GM21529 (cell line): ENCODE results near the gene VPS33B.
"Not testable (repeated sequence)": the region's sequence is repeated elsewhere in the genome, so short reads cannot be mapped to it uniquely, and the experiment has no call there.

Source experiments
- ATAC-seq: cut with Tn5 transposase; IDR thresholded peaks from one replicate; pipeline ENCODE4 v1.9.1; 2021; ENCODE audit not compliant: unreplicated experiment

Gene VPS33B

DNA sequence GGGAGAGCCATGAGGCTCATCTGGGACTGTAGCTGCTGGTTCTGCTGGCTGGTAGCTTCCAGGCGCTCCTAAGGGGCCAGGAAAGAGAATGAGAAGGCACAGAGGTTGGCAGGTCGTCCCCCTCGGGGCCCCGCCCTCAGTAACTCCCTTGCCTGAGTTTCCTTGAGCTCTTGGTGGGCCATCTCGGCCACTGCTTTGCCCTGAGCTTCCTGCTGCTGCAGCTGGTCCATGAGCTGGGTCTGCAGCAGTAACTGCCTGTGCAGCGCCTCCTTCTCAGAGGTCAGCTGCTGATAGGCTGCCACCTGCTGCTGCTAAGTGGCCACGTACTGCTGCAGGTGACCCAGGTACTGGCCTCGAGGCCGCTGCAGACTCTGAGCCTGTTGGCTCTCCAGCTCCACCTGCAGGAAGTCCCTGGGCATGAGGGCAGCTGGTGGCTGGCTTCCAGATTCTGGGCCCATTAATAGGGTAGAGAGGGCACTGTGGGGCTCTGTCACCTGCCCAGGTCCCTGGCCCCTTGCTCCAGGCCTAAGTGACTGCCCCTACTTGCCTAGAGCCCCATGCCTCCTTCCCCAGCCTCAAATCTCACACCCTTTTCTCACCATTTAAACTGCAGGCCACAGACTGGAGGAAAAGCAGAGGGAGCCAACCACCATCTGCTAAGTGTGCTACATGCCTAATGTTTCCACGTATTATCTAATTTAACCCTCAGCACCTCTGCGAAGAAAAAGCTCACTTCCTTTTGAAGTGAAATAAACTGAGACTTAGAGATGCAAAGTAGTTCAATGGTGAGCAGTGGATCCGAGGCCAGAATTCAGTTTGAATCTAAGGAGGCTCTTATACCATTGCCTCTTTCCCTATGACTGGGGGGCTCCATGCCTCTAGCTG is 10.8 kb upstream of the VPS33B start:
- peak; percentile 76 for ATAC-seq

DNA sequence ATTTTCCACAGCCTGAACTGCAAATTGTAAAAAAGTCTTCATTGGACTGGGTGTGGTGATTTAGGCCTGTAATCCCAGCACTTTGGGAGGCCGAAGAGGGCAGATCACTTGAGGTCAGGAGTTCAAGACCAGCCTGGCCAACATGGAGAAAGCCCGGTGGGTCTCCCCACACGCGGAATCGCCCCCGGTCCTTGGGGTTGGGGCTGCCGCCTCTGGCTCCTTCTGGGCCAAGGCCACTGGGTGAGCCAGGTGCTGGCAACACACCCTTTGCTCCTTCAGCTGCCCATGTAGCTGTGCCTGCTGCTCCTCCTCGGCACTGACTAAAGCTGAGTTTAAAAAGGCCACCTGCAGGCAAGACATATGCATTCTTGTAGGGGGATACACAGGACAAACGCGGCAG is 9.4 kb upstream of the VPS33B start:
- no peak for ATAC-seq

DNA sequence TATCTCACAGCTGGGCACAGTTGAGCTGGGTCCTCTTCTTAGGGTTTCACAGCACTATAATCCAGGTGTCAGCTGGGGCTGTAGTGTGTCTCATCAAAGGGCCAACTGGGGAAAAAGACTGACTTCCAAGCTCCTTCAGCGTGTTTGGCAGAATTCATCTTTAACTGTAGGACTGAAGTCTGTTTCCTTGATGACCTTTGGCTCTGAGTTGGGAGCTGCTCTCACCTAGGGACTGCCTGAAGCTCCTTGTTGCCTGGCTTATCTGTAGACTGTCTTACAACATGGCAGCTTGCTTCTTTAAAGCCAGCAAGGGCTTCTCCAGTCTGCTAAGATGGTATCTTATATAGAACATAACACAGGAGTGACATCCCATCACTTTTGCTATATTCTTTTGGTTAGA is 5.3 kb upstream of the VPS33B start:
- no peak for ATAC-seq

GRCh38 chr15:91023720-91024119 is 1.3 kb upstream of the VPS33B start:
- no peak for ATAC-seq

DNA sequence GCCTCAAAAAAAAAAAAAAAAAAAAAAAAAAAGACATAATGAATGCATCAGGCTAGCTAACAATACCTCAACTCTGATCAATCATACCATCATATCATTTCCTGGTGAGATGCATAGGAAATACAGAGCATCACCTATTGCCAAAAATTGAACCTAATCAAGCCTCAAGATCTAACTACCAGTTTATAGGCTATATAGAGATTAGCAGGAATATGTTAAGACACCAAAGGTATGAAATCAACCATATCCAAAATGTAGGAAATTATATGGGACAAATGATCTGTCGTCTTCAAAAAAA is 387 bp upstream of the VPS33B start:
- ATAC-seq: no peak

DNA sequence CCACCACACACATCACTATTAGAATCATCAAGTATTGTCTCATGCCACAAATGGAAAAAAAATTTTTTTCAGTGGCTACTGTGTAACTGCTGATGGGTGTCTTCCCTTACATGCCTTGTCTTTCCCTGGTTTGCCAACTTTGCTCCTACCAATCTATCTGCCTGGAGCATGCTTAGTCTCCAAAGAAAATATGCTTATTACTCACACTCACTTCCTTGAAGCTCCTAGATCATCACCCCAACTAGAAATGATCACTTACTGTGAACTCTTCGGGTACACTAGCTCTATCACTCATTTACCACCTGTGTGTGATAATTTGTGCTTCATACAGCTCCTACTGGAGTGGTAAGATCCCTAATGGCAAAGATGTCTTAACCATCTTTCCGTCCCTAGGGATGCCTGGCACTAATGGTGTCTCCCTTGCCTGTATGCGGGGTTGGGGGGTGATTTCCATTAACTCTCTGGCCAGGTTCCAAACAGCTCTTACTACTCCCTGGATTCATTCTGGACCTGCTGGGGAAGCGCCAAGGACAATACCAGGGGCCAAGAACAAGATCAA is 799 bp downstream of the VPS33B start:
- ATAC-seq: peak; percentile 1

DNA sequence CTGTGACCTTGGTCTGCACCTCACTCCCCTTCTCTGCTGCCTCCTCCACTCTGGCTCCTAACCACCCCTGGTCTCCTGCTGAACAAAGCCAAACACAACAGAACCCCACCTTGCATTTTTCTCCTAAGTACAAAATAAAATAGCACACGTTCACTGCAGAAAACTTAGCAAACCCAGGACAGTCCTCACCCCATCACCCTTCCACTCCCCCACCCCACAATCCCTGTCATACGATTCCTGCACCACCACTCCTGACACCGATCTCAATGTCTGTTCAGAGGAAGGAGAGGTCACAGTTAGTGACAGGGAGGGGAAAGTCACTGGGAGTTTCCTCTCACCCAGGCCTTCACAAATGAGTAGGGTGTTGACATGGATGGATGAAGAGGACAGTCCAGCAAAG is 4.2 kb downstream of the VPS33B start:
- ATAC-seq: no peak

DNA sequence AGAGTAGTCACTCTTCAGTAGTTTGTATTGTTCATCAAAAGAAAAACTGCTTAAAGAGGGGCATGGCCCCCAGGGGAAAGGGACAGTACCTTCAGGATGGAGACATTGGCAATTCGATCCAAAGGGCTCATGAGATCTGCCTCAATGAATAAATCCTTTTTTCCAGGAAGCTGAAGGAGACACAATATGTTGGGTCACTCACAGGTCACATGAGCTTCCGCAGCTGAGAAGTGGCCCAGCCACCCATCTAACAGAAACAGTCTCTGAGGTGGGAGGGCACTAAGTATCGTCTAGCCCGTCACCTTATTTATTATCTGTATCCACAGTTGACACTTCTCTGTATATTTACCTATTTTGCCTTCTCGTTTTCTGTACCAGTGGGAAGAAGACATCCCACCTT is 4.7 kb downstream of the VPS33B start:
- ATAC-seq: no peak

DNA sequence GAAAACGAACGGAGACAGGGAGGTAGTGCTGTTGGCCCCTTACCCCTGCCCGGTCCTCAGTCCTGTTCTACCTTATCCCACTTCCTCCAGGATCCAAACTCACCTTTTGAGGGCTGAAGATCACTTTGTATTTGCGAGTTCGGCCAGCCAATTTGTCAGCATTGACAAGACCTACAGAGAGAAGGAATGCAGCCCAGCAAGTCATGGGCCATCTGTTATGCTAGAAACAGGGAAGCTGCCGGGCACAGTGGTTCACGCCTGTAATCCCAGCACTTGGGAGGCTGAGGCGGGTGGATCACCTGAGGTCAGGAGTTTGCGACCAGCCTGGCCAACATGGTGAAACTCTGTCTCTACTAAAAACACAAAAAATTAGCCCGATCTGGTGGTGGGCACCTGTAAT is 8.7 kb downstream of the VPS33B start:
- not testable (repeated sequence) for ATAC-seq

DNA sequence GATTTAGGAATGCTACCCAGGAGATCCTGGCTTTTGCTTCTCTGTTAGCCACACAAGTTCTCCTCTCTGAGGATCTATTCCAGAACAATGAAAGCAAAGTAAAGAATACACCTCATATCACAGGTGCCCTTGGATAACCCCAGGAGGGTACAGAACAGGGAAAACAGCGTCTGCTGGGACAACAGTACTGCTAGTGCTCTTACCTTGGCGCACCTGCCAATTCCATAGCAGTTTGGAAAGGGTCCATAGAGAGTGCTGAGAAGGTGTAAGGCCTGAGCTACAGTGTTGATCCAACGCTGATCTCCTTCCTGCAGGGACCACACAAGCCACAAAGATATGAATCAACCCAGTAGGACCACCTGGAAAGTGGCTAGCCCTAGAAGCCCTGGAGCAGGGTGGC is 15.1 kb downstream of the VPS33B start:
- ATAC-seq: no peak

GRCh38 chr15:91001209-91001608 is 21.2 kb downstream of the VPS33B start:
- ATAC-seq: no peak

DNA sequence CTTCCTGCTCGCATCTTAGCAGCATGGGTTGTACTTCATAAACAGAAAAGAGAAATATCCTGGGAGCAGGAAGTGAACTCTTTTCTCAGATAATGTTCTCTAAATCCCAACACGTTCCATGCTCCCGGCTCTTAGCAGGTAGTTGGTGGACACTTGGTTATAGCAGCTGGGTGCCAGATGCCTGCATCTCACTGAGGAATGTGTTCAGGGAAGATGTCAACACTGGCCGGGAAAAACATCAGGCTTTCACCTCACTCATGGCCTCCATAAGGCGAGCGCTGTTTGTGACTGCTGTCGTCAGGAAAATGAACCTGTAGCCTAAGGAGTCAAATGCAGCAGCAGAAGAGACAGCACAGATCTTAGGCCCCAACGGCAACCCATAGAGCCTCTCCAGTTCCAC is 23.7 kb downstream of the VPS33B start:
- no peak for ATAC-seq

DNA sequence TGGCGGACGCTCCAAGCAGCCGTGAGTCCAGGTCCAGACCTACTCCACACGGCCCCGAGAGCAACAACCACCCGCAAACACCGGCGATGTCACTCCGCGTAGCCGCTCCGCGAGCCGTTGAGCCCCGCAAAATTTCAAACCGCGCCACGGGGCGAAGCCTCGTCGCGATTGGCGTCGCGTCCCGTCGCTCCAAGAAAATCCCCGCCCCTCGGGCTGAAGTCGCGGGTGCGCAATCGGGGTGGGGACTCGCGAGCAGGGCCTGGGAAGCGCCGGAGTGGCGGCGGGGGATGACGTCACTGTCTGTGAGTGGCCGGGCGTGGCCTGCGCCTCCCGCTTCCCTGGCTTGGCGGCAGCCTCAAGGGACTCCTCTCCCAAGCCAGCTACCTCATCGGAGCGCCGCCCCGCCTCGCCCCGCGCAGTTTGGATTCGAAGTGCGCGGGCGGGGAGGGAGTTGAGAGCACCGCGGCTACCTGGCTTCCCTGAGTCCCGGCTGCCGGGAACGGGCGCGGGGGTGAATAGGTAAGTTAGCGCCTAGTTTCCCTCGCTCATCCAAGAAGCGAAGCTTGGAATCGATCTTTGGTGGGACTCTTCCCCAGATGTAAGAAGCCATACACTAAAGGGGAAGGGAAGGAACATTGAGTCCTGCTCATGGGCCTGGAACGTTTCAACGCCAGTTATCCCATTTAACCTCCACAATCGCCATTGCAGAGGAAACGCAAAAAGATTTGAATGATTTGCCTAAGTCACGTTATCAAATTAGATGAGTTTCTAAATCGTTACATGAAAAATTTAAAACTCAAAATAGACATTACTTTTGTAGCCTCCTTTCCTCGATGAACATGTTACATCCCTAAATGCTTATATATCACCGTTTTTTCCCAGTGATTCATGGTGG is 27.7 kb downstream of the VPS33B start, which contains the start of gene PRC1:
PRC1 (minus strand) TSS at position 119 of the 895 bp plus-strand sequence; CDS start at position 1, 118 bp downstream.
- peak; percentile 94 for ATAC-seq

GRCh38 chr15:90994059-90994416 is 28.4 kb downstream of the VPS33B start:
- ATAC-seq: peak; percentile 13

DNA sequence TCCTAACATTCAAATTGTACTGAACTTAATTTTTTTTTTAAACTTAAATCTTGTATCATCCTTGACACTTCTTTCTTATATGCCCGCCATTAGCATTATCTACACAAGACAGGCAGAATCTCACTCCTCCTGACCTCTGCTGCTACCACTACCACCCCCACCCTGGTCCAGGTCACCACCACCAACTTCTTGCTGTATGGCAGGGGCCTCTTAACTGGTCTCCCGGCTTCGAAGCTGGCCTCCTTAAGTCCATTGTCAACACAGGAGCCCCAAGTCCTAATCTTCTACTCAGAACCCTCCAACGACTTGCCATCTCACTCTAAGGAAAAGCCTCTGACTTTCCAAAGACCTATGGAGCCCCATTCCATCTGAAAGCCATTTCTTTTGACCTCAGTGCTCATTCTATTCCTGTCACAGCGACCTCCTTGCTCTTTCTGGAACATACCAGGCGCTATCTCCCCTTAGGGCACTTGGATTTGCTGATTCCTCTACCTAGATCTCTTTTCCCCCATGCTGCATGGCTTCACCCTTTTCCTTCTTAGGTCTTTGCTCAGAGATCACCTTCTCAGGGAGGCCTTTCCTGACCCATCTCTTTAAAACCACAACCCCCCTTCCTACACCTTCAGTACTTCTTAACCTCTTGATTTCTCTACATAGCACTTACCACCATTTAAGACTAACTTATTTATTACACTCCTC is 30.7 kb downstream of the VPS33B start:
- no peak for ATAC-seq

DNA sequence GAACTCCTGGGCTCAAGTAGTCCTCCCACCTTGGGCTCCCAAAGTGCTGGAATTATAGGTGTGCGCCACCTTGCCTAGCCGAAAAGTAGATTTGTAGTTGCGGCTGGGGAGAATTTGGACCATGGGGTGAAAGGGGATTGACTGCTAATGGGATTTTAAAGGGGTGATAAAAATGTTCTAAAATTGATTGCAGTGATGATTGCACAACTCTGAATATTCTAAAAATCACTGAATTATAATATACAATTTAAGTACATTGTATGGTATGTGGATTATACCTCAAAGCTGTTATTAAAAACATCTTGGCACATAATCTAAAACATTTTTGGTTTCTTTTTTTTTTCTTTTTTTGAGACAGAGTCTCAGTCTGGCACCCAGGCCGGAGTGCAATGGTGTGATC is 31.9 kb downstream of the VPS33B start:
- ATAC-seq: no peak

DNA sequence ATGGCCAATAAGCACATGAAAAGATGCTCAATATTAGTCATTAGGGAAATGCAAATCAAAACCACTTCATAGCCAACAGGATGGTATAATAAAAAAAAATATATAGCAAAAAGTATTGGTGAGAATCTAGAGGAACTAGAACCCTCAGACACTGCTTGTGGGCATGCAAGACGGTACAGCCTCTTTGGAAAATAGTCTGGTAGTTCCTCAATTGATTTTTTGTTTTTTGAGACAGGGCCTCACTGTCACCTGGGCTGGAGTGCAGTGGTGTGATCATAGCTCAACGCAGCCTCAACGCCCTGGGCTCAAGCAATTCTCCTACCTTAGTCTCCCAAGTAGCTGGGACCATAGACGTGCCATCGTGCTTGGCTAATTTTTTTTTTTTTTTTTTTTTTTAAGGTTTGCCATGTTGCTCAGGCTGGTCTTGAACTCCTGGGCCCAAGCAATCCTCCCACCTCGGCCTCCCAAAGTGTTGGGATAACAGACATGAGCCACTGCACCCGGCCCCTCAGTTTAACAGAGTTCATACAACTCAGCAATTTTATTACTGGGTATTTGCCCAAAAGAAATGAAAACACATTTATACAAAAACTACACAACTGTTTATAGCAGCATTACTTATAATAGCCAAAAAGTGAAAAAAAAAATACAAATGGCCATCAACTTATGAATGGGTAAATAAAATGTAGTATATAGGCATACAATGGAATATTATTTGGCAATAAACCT is 33.2 kb downstream of the VPS33B start:
- no peak for ATAC-seq

GRCh38 chr15:90988296-90988695 is 34.1 kb downstream of the VPS33B start:
- ATAC-seq: no peak

DNA sequence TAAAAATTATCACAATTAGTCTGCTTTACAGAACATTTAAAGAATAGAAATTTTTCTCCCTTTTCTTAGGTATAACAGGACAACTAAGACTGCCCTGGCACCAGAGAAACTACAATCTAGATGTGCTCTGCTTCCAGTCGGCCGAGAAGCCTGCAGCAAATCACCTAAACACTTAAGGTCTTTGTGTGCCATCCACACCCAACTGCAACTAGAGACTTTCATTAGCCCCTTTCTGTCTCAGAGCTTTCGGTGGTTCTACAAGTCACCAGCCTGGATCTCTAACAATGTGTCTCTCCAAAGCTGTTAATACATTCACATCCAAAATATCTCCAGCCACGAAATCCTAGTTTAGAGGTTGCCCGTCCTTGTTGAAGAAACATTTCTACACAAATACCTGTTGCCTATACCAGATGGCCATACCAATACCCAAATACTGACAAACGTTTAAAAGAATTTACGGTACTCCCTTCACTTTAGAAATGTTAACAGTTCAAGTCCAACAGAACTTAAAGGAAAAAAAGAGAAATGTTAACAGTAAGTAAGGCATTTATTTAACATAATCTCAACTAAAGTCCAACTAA is 34.7 kb downstream of the VPS33B start:
- ATAC-seq: no peak

- peak; percentile 61 for ATAC-seq
These were observed 35.4 kb downstream of the VPS33B start for GRCh38 chr15:90986790-90987507.
